HCT116 (cell line): ENCODE measurements around the gene GOLGA1.

Source experiments
- EZH2 ChIP-seq: fragments of 200-600 bp; sonication (generic); IDR thresholded peaks from 2 replicates; pipeline ENCODE4 v1.6.1; 2017; ENCODE audit warnings: antibody characterized with exemption, mixed run types
- EZH2phosphoT487 ChIP-seq: fragments of 200-600 bp; IDR thresholded peaks from 2 replicates; pipeline ENCODE4 v1.6.1; 2018; ENCODE audit warnings: antibody characterized with exemption, borderline replicate concordance
- FOSL1 ChIP-seq: IDR thresholded peaks from 2 replicates; pipeline ENCODE4 v1.6.1; 2012; ENCODE audit warnings: low read depth
- POLR2A ChIP-seq: IDR thresholded peaks from 2 replicates; pipeline ENCODE4 v1.7.0; 2011; ENCODE audit warnings: borderline replicate concordance; ENCODE audit not compliant: insufficient read depth, insufficient read length; ENCODE audit errors: extremely low read depth
- POLR2AphosphoS5 ChIP-seq: IDR thresholded peaks from 2 replicates; pipeline ENCODE4 v1.6.1; 2011; ENCODE audit warnings: mild to moderate bottlenecking, low read depth, low read length, moderate library complexity
- SIN3A ChIP-seq: IDR thresholded peaks from 2 replicates; pipeline ENCODE4 v1.6.1; 2012; ENCODE audit warnings: low read depth
- SP1 ChIP-seq: IDR thresholded peaks from 2 replicates; pipeline ENCODE4 v1.6.1; 2012; ENCODE audit warnings: low read depth
- TCF7L2 ChIP-seq: IDR thresholded peaks from 2 replicates; pipeline ENCODE4 v1.7.0; 2011; ENCODE audit warnings: borderline replicate concordance, inconsistent platforms; ENCODE audit not compliant: insufficient read depth, insufficient read length; ENCODE audit errors: extremely low read depth
- YY1 ChIP-seq: IDR thresholded peaks from 2 replicates; pipeline ENCODE4 v1.6.1; 2011; ENCODE audit warnings: low read length, low read depth, moderate library complexity, mild to moderate bottlenecking; ENCODE audit not compliant: insufficient replicate concordance; ENCODE audit errors: extremely low read depth
- ZNF274 ChIP-seq: fragments of 200-500 bp; sonication (Bioruptor generic); IDR thresholded peaks from 2 replicates; pipeline ENCODE4 v1.6.1; 2014; ENCODE audit warnings: mild to moderate bottlenecking, low read depth, low read length, inconsistent platforms
- TF ChIP-seq, protein P1 (sequence below), 3 experiments: fragments of 200-600 bp in 1 of 3; sonication (generic) in 1 of 3; IDR thresholded peaks in 2 of 3; conservative IDR thresholded peaks in 1 of 3; 2 replicates each; pipeline ENCODE4 v1.5.1; 2012 to 2017; ENCODE audit warnings: low read depth in 2 of 3, low read length in 2 of 3, antibody characterized with exemption in 1 of 3, borderline replicate concordance in 1 of 3, control low read depth in 1 of 3, mild to moderate bottlenecking in 1 of 3, mixed read lengths in 1 of 3, mixed run types in 1 of 3, moderate library complexity in 1 of 3; ENCODE audit not compliant: insufficient read depth in 1 of 3
- TF ChIP-seq, protein P2 (sequence below): IDR thresholded peaks from 2 replicates; pipeline ENCODE4 v1.6.1; 2012; ENCODE audit warnings: low read depth
- TF ChIP-seq, protein P3 (sequence below): IDR thresholded peaks from 2 replicates; pipeline ENCODE4 v1.6.1; 2012

GRCh38 chr9:124914753-124915405 lies 26.0 kb downstream of the GOLGA1 start:
- TF ChIP-seq, protein P1, sequence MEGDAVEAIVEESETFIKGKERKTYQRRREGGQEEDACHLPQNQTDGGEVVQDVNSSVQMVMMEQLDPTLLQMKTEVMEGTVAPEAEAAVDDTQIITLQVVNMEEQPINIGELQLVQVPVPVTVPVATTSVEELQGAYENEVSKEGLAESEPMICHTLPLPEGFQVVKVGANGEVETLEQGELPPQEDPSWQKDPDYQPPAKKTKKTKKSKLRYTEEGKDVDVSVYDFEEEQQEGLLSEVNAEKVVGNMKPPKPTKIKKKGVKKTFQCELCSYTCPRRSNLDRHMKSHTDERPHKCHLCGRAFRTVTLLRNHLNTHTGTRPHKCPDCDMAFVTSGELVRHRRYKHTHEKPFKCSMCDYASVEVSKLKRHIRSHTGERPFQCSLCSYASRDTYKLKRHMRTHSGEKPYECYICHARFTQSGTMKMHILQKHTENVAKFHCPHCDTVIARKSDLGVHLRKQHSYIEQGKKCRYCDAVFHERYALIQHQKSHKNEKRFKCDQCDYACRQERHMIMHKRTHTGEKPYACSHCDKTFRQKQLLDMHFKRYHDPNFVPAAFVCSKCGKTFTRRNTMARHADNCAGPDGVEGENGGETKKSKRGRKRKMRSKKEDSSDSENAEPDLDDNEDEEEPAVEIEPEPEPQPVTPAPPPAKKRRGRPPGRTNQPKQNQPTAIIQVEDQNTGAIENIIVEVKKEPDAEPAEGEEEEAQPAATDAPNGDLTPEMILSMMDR (IDR thresholded peaks at IDR 0.05 in 2 of 3, conservative IDR thresholded peaks at IDR 0.05 in 1 of 3; ENCODE audit: borderline replicate concordance in 1 of 3, insufficient read depth in 1 of 3, low read depth in 2 of 3, low read length in 2 of 3): no peak
- no peak for TF ChIP-seq POLR2A
- no peak for TF ChIP-seq POLR2AphosphoS5
- TF ChIP-seq, protein P2, sequence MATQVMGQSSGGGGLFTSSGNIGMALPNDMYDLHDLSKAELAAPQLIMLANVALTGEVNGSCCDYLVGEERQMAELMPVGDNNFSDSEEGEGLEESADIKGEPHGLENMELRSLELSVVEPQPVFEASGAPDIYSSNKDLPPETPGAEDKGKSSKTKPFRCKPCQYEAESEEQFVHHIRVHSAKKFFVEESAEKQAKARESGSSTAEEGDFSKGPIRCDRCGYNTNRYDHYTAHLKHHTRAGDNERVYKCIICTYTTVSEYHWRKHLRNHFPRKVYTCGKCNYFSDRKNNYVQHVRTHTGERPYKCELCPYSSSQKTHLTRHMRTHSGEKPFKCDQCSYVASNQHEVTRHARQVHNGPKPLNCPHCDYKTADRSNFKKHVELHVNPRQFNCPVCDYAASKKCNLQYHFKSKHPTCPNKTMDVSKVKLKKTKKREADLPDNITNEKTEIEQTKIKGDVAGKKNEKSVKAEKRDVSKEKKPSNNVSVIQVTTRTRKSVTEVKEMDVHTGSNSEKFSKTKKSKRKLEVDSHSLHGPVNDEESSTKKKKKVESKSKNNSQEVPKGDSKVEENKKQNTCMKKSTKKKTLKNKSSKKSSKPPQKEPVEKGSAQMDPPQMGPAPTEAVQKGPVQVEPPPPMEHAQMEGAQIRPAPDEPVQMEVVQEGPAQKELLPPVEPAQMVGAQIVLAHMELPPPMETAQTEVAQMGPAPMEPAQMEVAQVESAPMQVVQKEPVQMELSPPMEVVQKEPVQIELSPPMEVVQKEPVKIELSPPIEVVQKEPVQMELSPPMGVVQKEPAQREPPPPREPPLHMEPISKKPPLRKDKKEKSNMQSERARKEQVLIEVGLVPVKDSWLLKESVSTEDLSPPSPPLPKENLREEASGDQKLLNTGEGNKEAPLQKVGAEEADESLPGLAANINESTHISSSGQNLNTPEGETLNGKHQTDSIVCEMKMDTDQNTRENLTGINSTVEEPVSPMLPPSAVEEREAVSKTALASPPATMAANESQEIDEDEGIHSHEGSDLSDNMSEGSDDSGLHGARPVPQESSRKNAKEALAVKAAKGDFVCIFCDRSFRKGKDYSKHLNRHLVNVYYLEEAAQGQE: no peak
- TF ChIP-seq SP1: no peak
- TF ChIP-seq EZH2phosphoT487: no peak
- TF ChIP-seq, protein P3, sequence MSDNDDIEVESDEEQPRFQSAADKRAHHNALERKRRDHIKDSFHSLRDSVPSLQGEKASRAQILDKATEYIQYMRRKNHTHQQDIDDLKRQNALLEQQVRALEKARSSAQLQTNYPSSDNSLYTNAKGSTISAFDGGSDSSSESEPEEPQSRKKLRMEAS: no peak
- TF ChIP-seq EZH2: no peak
- TF ChIP-seq TCF7L2: no peak
- no peak for TF ChIP-seq ZNF274
- TF ChIP-seq FOSL1: no peak
- no peak for TF ChIP-seq SIN3A
- no peak for TF ChIP-seq YY1
